Astrocyte (in vitro differentiated cells and primary cell): ENCODE measurements around the gene FABP7.

Source experiments
- CTCF ChIP-seq: IDR thresholded peaks from 2 replicates; pipeline ENCODE4 v1.5.1; 2011; ENCODE audit warnings: low read depth, mild to moderate bottlenecking, inconsistent platforms, low read length, moderate library complexity; ENCODE audit not compliant: insufficient read depth
- EZH2 ChIP-seq: IDR thresholded peaks from 2 replicates; pipeline ENCODE4 v1.6.1; 2012; ENCODE audit warnings: mild to moderate bottlenecking, low read length, inconsistent platforms; ENCODE audit not compliant: insufficient read depth

GRCh38 chr6:122803171-122803661, 23.7 kb downstream of the FABP7 start:
- no peak for TF ChIP-seq EZH2
- no peak for TF ChIP-seq CTCF
